ENCODE data around the gene PTPRN2.

DNA sequence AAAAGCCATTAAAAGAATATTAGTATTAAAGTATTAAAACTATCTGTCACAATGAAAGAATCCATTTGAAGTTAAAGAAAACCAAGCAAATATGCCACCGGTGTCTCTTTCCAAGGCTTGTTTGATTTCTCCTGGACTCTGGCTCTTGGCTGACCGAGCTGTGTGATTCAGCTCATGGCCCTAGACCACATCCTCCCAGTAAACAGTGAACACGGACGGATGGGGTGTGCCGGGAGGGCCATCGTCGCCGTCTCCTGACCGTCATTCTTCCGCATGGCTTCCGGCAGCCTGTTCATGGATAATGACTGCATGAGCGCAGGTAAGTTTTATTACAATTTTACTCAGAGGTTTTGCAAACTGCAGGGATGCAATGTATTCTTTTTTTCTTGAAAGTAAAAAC is 1032.3 kb downstream of the PTPRN2 start:
- TF ChIP-seq FOSL1 (IDR thresholded peaks at IDR 0.05; ENCODE audit: insufficient read depth, low read depth, low read length) = no peak
- no peak for TF ChIP-seq CBX8 (IDR thresholded peaks at IDR 0.05; ENCODE audit: borderline replicate concordance, low read depth, low read length)
- TF ChIP-seq, protein P1, sequence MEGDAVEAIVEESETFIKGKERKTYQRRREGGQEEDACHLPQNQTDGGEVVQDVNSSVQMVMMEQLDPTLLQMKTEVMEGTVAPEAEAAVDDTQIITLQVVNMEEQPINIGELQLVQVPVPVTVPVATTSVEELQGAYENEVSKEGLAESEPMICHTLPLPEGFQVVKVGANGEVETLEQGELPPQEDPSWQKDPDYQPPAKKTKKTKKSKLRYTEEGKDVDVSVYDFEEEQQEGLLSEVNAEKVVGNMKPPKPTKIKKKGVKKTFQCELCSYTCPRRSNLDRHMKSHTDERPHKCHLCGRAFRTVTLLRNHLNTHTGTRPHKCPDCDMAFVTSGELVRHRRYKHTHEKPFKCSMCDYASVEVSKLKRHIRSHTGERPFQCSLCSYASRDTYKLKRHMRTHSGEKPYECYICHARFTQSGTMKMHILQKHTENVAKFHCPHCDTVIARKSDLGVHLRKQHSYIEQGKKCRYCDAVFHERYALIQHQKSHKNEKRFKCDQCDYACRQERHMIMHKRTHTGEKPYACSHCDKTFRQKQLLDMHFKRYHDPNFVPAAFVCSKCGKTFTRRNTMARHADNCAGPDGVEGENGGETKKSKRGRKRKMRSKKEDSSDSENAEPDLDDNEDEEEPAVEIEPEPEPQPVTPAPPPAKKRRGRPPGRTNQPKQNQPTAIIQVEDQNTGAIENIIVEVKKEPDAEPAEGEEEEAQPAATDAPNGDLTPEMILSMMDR (IDR thresholded peaks at IDR 0.05; ENCODE audit: control extremely low read depth in 1 of 3, insufficient read depth in 1 of 3, low read depth in 1 of 3, low read length in 3 of 3) = no peak
- TF ChIP-seq TEAD4 (IDR thresholded peaks at IDR 0.05; ENCODE audit: low read depth, low read length) = no peak
- TF ChIP-seq CHD1 (IDR thresholded peaks at IDR 0.05; ENCODE audit: low read depth, low read length) = no peak

Measured in H1 (cell line).